CD4-positive, alpha-beta memory T cell (primary cell): ENCODE measurements around the gene ETNK2. TPM values are rescaled to one million over a fixed set of nuclear protein-coding genes. Genes with fewer than 3 reads are reported as not detected.
"Not testable (repeated sequence)": the region's sequence is repeated elsewhere in the genome, so short reads cannot be mapped to it uniquely, and the experiment has no call there.

Experiments
- CTCF ChIA-PET: fragments of 350-600 bp; sonication (Branson Sonifier 250); formaldehyde crosslinking; loops from one replicate; lab custom pipeline; 2021; ENCODE audit warnings: inconsistent platforms; ENCODE audit not compliant: partially characterized antibody; lab: Charles Lee
- POLR2A ChIA-PET: fragments of 350-600 bp; sonication (Branson Sonifier 250); formaldehyde crosslinking; loops from one replicate; lab custom pipeline; 2021; ENCODE audit not compliant: partially characterized antibody; lab: Charles Lee
- DNase-seq, 5 donors: peaks; one replicate each; pipeline versions ENCODE4 v3.0.0 to v3.0.0-alpha.2; 2020 to 2022; ENCODE audit warnings: mixed read lengths in 1 of 5
- H3K27ac ChIP-seq: one replicate; pipeline ENCODE4 v1.7.0; 2013; ENCODE audit warnings: low read depth, low read length
- H3K27me3 ChIP-seq: 2 replicates; pipeline ENCODE4 v1.7.0; 2013; ENCODE audit warnings: mild to moderate bottlenecking, low read length, moderate library complexity; ENCODE audit not compliant: insufficient read depth
- H3K36me3 ChIP-seq: 2 replicates; pipeline ENCODE4 v1.7.0; 2013; ENCODE audit warnings: mild to moderate bottlenecking, low read length, moderate library complexity; ENCODE audit not compliant: insufficient read depth
- H3K4me1 ChIP-seq: 2 replicates; pipeline ENCODE4 v1.7.0; 2013; ENCODE audit warnings: mild to moderate bottlenecking, low read length, moderate library complexity; ENCODE audit not compliant: insufficient read depth
- H3K4me3 ChIP-seq, 2 donors: one replicate each; pipeline ENCODE4 v1.7.0; 2013; ENCODE audit warnings: low read length in 2 of 2, mild to moderate bottlenecking in 1 of 2
- H3K9me3 ChIP-seq, 2 donors: one replicate each; pipeline ENCODE4 v1.7.0; 2013; ENCODE audit warnings: low read length in 2 of 2, control low read depth in 1 of 2; ENCODE audit not compliant: control insufficient read depth in 1 of 2
- H3K27ac Mint-ChIP-seq, 7 donors: one replicate each; pipeline ENCODE4 v1.8.0; 2020 to 2021; ENCODE audit warnings: mixed read lengths in 7 of 7, mild to moderate bottlenecking in 6 of 7, inconsistent platforms in 3 of 7, moderate library complexity in 3 of 7
- H3K27me3 Mint-ChIP-seq, 2 donors: one replicate each; pipeline ENCODE4 v1.8.0; 2020 to 2021; ENCODE audit warnings: mixed read lengths in 2 of 2
- H3K36me3 Mint-ChIP-seq, 2 donors: one replicate each; pipeline ENCODE4 v1.8.0; 2020 to 2021; ENCODE audit warnings: mixed read lengths in 2 of 2, inconsistent platforms in 1 of 2, mild to moderate bottlenecking in 1 of 2
- H3K4me1 Mint-ChIP-seq, 4 donors: one replicate each; pipeline ENCODE4 v1.8.0; 2020 to 2021; ENCODE audit warnings: mixed read lengths in 4 of 4, mild to moderate bottlenecking in 1 of 4
- H3K4me3 Mint-ChIP-seq, 8 donors: one replicate each; pipeline ENCODE4 v1.8.0; 2020 to 2021; ENCODE audit warnings: mixed read lengths in 8 of 8, mild to moderate bottlenecking in 7 of 8, moderate library complexity in 6 of 8, inconsistent platforms in 3 of 8
- H3K9me3 Mint-ChIP-seq, 8 donors: one replicate each; pipeline ENCODE4 v1.8.0; 2020 to 2021; ENCODE audit warnings: mixed read lengths in 8 of 8, mild to moderate bottlenecking in 5 of 8, inconsistent platforms in 3 of 8, moderate library complexity in 1 of 8
- intact Hi-C: fragments of 100-400 bp; cut with micrococcal nuclease; formaldehyde crosslinking; loops from one replicate; pipeline ENCODE4 v1.15.1; 2023
- polyA plus RNA-seq, 2 donors: library from polyadenylated mRNA; unstranded; fragments of 300-500 nt; fragmentation: Illumina TruSeq; gene quantifications; one replicate each; pipeline ENCODE4 v1.2.3, GENCODE V29; 2021
- total RNA-seq, 2 experiments: library from RNA; stranded (reverse); gene quantifications; one replicate each; pipeline ENCODE4 v1.2.3, GENCODE V29; 2021

Gene ETNK2
- total and polyA plus RNA-seq, 4 experiments from 2014 or later = 3.2 to 3.9 (median 3.5) TPM

- no peak overlapping the region for H3K27ac Mint-ChIP-seq
- H3K36me3 Mint-ChIP-seq = no peaks in the 10 kb centered on the region
- no peaks in the 10 kb centered on the region for H3K36me3 ChIP-seq
- peaks cover 0 to 25% (median 9%) of the 10 kb centered on the region in 4 donors for H3K4me1 Mint-ChIP-seq
- H3K27me3 Mint-ChIP-seq = peaks cover 0 to 1% of the 10 kb centered on the region in 2 donors
- no peak overlapping the region for H3K4me3 ChIP-seq
- H3K9me3 ChIP-seq = no peaks in the 10 kb centered on the region
- CTCF ChIA-PET = no interaction called here
- POLR2A ChIA-PET = no interaction called here
- H3K9me3 Mint-ChIP-seq = no peaks in the 10 kb centered on the region
- intact Hi-C loops = no loop called here
- DNase-seq = no peak
- no peak overlapping the region for H3K27ac ChIP-seq
- no peaks in the 10 kb centered on the region for H3K4me1 ChIP-seq
- H3K4me3 Mint-ChIP-seq = no peak overlapping the region
- no peaks in the 10 kb centered on the region for H3K27me3 ChIP-seq
These were observed 60.8 kb downstream of the ETNK2 start for GRCh38 chr1:204091066-204091465.

GRCh38 chr1:204090132-204090531, 61.7 kb downstream of the ETNK2 start:
- DNase-seq, H3K27ac ChIP-seq, intact Hi-C loops, H3K9me3 ChIP-seq, CTCF ChIA-PET, H3K36me3 Mint-ChIP-seq, H3K4me3 ChIP-seq, H3K36me3 ChIP-seq, H3K4me3 Mint-ChIP-seq, H3K4me1 ChIP-seq, H3K27me3 ChIP-seq, H3K9me3 Mint-ChIP-seq, H3K27ac Mint-ChIP-seq, POLR2A ChIA-PET, H3K27me3 Mint-ChIP-seq: not testable (repeated sequence)
- peaks cover 0 to 29% (median 9%) of the 10 kb centered on the region in 4 donors for H3K4me1 Mint-ChIP-seq

GRCh38 chr1:204089044-204089751, 62.6 kb downstream of the ETNK2 start:
- Mint-ChIP-seq H3K27ac (peak overlapping the region in 2 of 7 donors; percentile 38 to 52), H3K27me3 (peaks cover 0 to 1% of the 10 kb centered on the region in 2 donors)
- POLR2A ChIA-PET = no interaction called here

GRCh38 chr1:204088596-204088995, 63.2 kb downstream of the ETNK2 start:
- Histone ChIP-seq H3K27me3 (no peaks in the 10 kb centered on the region), H3K4me3 (no peak overlapping the region), H3K4me1 (no peaks in the 10 kb centered on the region), H3K9me3 (no peaks in the 10 kb centered on the region), H3K27ac (no peak overlapping the region), H3K36me3 (no peaks in the 10 kb centered on the region)
- CTCF ChIA-PET = interaction anchor here (0.6 kb wide), 1 partner anchor 41 kb away, joined by 3 read pairs; no protein-coding TSS in a partner anchor
- Mint-ChIP-seq H3K36me3 (no peaks in the 10 kb centered on the region), H3K4me1 (peaks cover 0 to 28% (median 10%) of the 10 kb centered on the region in 4 donors), H3K27ac (peak overlapping the region in 1 of 7 donors; percentile 52), H3K4me3 (no peak overlapping the region), H3K27me3 (peaks cover 0 to 1% of the 10 kb centered on the region in 2 donors), H3K9me3 (no peaks in the 10 kb centered on the region)
- intact Hi-C loops = no loop called here
- POLR2A ChIA-PET = no interaction called here
- DNase-seq = no peak

More at GRCh38 chr1:204089044-204089751, 62.6 kb downstream of the ETNK2 start:
- no peaks in the 10 kb centered on the region for H3K27me3 ChIP-seq
- intact Hi-C loops = no loop called here
- no peak overlapping the region for H3K4me3 Mint-ChIP-seq
- H3K4me3 ChIP-seq = no peak overlapping the region
- CTCF ChIA-PET = no interaction called here
- no peaks in the 10 kb centered on the region for H3K9me3 Mint-ChIP-seq
- H3K4me1 Mint-ChIP-seq = peaks cover 0 to 34% (median 10%) of the 10 kb centered on the region in 4 donors
- H3K4me1 ChIP-seq = no peaks in the 10 kb centered on the region
- H3K36me3 ChIP-seq = no peaks in the 10 kb centered on the region
- no peaks in the 10 kb centered on the region for H3K36me3 Mint-ChIP-seq
- DNase-seq = no peak
- no peak overlapping the region for H3K27ac ChIP-seq
- no peaks in the 10 kb centered on the region for H3K9me3 ChIP-seq

- ChIA-PET POLR2A (no interaction called here), CTCF (interaction anchor here (0.6 kb wide), 1 partner anchor 41 kb away, joined by 3 read pairs; no protein-coding TSS in a partner anchor)
- no peaks in the 10 kb centered on the region for H3K4me1 ChIP-seq
- no peaks in the 10 kb centered on the region for H3K36me3 ChIP-seq
- peaks cover 0 to 23% (median 10%) of the 10 kb centered on the region in 4 donors for H3K4me1 Mint-ChIP-seq
- H3K4me3 Mint-ChIP-seq = no peak overlapping the region
- H3K27ac ChIP-seq = no peak overlapping the region
- H3K27me3 Mint-ChIP-seq = peaks cover 0 to 1% of the 10 kb centered on the region in 2 donors
- H3K9me3 ChIP-seq = no peaks in the 10 kb centered on the region
- H3K36me3 Mint-ChIP-seq = no peaks in the 10 kb centered on the region
- no peaks in the 10 kb centered on the region for H3K27me3 ChIP-seq
- DNase-seq = no peak
- no peak overlapping the region for H3K4me3 ChIP-seq
- no peaks in the 10 kb centered on the region for H3K9me3 Mint-ChIP-seq
- intact Hi-C loops = no loop called here
- H3K27ac Mint-ChIP-seq = peak overlapping the region in 4 of 7 donors; percentile 8 to 70 (median 54)
These were observed 63.8 kb downstream of the ETNK2 start for GRCh38 chr1:204087893-204088528.

GRCh38 chr1:204087181-204087892, 64.5 kb downstream of the ETNK2 start:
- Histone ChIP-seq H3K4me3 (no peak overlapping the region), H3K9me3 (no peaks in the 10 kb centered on the region), H3K36me3 (no peaks in the 10 kb centered on the region), H3K27ac (no peak overlapping the region), H3K4me1 (no peaks in the 10 kb centered on the region), H3K27me3 (no peaks in the 10 kb centered on the region)
- H3K27me3 Mint-ChIP-seq = peaks cover 0 to 1% of the 10 kb centered on the region in 2 donors
- H3K4me3 Mint-ChIP-seq = peak overlapping the region in 2 of 8 donors; percentile 13 to 30
- POLR2A ChIA-PET = no interaction called here
- DNase-seq = no peak
- intact Hi-C loops = no loop called here
- CTCF ChIA-PET = no interaction called here
- peak overlapping the region in 3 of 7 donors; percentile 22 to 79 (median 66) for H3K27ac Mint-ChIP-seq
- peaks cover 0 to 16% (median 7%) of the 10 kb centered on the region in 4 donors for H3K4me1 Mint-ChIP-seq
- H3K36me3 Mint-ChIP-seq = no peaks in the 10 kb centered on the region
- H3K9me3 Mint-ChIP-seq = no peaks in the 10 kb centered on the region

DNA sequence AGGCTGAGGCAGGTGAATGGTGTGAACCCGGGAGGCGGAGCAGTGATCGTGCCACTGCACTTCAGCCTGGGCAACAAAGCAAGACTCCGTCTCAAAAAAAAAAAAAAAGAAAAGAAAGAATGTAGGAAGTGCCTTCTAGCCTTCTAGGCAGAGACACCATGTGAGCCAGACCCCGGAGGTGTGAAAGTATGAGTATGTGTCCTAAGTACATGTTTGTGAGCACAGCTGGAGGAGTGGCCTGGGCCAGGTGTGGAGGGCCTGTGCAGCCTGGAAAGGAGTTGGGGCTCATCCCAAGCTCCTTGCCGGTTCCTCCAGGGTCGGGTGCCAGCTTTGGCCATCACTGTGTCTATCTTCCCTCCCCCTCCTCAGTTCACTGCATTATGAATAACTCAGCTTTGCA, 66.0 kb downstream of the ETNK2 start:
- Histone ChIP-seq H3K9me3 (no peaks in the 10 kb centered on the region), H3K4me3 (no peak overlapping the region), H3K4me1 (no peaks in the 10 kb centered on the region), H3K36me3 (no peaks in the 10 kb centered on the region), H3K27me3 (no peaks in the 10 kb centered on the region), H3K27ac (no peak overlapping the region)
- intact Hi-C loops = no loop called here
- CTCF ChIA-PET = no interaction called here
- POLR2A ChIA-PET = no interaction called here
- H3K9me3 Mint-ChIP-seq = no peaks in the 10 kb centered on the region
- H3K27ac Mint-ChIP-seq = peak overlapping the region in 1 of 7 donors; percentile 18
- H3K4me3 Mint-ChIP-seq = no peak overlapping the region
- H3K4me1 Mint-ChIP-seq = peaks cover 0 to 20% (median 6%) of the 10 kb centered on the region in 4 donors
- H3K27me3 Mint-ChIP-seq = no peaks in the 10 kb centered on the region
- DNase-seq = no peak
- H3K36me3 Mint-ChIP-seq = no peaks in the 10 kb centered on the region
